GM04504 (cell line): ENCODE measurements around the gene INTS13.
"Not testable (repeated sequence)": the region's sequence is repeated elsewhere in the genome, so short reads cannot be mapped to it uniquely, and the experiment has no call there.

ENCODE experiments used
- DNase-seq: peaks from one replicate; pipeline ENCODE4 v3.0.0-alpha.2; 2012; ENCODE audit warnings: low read depth

The INTS13 gene

GRCh38 chr12:26869908-26870459 lies 67.8 kb downstream of the INTS13 start:
- no peak for DNase-seq

DNA sequence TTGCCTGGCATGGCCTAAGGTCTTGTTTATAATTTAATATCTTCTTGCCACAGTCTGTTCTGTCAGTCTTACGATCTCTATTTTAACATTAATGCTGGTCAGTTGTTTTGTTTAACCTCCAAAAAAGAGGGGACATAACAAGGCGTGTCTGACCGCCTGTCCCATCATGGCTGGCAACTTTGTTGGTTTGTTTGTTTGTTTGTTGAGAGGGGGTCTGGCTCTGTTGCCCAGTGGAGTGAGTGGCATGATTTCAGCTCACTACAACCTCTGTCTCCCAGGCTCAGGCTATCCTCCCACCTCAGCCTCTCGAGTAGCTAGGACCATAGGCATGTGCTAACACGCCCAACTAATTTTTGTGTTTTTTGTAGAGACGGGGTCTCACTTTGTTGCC lies 68.7 kb downstream of the INTS13 start:
- DNase-seq, result no peak

DNA sequence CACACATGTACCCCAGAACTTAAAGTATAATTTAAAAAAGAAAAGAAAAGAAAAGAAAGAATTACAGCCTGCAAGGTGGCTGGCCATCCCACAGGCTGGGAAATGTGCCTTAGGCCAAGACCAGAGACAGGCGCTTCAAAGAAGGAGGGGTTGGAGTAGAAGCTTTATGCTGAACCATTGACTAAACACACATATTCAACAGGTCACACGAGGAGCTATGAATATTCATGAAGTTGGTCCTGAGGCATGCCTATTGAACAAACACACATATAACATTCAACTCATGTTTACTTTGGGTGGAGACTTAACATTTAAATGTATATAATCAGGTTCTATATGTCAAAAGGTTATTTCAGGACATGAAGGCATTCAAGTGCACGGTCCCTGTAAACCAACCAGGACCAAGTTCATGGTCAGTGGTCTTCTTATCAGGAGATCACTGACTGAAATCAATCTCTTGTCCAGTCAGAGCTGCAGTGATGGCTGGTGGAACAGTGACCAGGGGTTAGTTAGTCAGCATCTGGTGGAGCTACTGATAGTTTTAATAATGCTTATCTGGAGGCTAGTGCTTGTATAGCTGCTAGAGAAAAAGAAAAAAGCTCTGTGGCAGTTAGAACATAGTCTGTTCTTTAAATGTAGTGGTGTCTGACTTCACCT lies 69.2 kb downstream of the INTS13 start:
- DNase-seq, result no peak

DNA sequence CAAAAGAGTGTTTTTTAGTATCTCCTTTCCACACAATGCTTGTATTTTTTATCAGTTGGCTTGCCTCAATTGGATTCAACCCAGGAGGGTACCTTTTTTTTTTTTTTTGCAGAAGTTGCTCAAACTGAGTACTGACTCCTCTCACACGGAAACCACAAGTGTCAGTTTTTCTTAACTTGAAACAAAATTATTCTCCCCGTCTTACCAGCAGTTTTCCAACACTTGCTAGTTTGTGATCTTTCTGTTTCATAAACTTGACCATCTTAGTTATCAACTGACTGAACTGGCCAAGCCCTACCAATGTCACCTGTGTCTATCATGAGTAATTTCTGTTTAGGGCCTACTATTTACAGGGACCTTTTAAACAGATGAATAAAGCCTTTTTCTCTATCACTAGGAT lies 70.7 kb downstream of the INTS13 start:
- no peak for DNase-seq

GRCh38 chr12:26863515-26863914 lies 74.3 kb downstream of the INTS13 start:
- DNase-seq, result no peak

DNA sequence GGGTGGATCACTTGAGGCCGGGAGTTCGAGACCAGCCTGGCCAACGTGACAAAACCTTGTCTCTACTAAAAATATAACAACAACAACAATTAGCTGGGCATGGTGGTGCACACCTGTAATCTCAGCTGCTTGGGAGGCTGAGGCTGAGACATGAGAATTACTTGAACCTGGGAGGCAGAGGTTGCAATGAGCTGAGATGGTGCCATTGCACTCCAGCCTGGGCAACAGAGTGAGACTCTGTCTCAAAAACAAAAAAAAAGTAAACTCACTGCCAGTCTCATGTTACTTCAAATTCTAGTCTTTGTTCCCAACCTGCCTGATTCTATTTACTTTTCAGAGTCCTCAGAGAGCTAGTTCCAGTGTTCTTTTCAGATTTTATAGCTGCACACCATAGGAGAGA lies 75.0 kb downstream of the INTS13 start:
- DNase-seq, result not testable (repeated sequence)

- DNase-seq, result no peak
Observed at GRCh38 chr12:26861690-26862089, 76.1 kb downstream of the INTS13 start.

DNA sequence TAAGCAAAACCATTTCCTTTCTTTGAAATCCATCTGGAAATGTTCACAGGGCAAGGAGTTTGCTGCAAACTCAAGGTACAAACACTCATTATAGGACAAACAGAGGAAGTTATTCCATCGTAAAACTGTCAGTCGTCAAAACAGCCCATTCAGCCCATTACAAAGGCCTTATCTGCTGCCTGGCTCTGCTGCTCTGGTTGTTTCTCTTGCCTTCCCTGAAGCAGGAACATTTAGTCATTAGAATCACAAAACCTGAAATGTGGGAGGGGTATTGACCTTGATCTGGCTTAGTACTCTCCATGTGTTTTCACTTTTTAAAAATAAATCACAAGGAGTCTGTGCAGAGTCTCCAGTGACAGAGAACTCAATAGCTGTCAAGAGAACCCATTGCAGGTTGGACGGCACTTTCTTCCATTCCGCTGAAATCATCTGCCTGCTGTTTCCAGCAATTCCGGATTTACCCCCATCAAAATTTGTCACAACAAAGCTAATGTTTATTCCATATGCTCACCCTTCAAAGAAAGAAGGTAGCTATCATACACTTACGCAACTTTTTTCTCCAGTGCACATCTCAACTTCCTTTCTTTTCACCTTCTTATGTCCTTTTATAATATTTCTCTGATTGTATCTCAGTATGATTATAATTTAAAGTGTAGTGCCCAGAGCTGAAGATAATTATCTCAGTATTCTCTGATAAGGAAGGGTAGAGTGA lies 80.2 kb downstream of the INTS13 start:
- no peak for DNase-seq

GRCh38 chr12:26855337-26855736 lies 82.4 kb downstream of the INTS13 start:
- no peak for DNase-seq
